GM18907 (cell line): ENCODE measurements around the gene ZBTB12.
"Not testable (repeated sequence)": the region's sequence is repeated elsewhere in the genome, so short reads cannot be mapped to it uniquely, and the experiment has no call there.

Source experiments
- ATAC-seq: cut with Tn5 transposase; IDR thresholded peaks from one replicate; pipeline ENCODE4 v1.9.1; 2021; ENCODE audit warnings: mild to moderate bottlenecking, moderate library complexity; ENCODE audit not compliant: unreplicated experiment

The ZBTB12 gene

DNA sequence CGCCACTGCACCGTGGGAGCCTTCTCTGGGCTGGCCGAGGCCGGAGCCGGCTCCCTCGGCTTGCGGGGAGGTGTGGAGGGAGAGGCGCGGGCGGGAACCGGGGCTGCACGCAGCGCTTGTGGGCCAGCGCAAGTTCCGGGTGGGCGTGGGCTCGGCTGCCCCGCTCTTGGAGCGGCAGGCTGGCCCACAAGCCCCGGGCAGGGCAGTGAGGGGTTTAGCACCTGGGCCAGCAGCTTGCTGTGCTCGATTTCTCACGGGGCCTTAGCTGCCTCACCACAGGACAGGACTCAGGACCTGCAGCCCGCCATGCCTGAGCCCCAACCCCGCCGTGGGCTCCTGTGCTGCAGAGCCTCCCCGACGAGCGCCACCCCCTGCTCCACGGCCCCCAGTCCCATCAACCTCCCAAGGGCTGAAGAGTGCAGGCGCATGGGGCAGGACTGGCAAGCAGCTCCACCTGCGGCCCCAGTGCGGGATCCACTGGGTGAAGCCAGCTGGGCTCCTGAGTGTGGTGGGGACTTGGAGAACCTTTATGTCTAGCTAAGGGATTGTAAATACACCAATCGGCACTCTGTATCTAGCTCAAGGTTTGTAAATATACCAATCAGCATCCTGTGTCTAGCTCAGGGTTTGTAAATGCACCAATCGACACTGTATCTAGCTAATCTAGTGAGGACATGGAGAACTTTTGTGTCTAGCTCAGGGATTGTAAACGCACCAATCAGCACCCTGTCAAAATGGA is 49.7 kb downstream of the ZBTB12 start:
- not testable (repeated sequence) for ATAC-seq

DNA sequence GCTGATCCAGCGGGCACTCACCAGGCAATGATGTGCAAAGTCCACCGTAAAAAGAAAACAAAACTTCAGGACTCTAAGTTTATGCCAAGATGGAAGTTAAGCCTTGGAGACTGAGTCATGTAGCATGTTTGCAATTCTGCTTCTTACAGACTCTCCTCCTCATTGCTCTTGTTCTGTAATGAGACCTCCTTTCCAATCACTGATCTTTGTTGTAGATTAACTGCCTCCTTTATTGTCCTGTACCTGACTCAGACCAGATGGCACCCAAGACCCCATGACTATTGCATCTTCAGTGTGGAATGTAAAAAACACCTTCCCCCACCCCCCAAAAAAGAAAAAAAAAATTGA is 50.4 kb downstream of the ZBTB12 start:
- ATAC-seq, result no peak

DNA sequence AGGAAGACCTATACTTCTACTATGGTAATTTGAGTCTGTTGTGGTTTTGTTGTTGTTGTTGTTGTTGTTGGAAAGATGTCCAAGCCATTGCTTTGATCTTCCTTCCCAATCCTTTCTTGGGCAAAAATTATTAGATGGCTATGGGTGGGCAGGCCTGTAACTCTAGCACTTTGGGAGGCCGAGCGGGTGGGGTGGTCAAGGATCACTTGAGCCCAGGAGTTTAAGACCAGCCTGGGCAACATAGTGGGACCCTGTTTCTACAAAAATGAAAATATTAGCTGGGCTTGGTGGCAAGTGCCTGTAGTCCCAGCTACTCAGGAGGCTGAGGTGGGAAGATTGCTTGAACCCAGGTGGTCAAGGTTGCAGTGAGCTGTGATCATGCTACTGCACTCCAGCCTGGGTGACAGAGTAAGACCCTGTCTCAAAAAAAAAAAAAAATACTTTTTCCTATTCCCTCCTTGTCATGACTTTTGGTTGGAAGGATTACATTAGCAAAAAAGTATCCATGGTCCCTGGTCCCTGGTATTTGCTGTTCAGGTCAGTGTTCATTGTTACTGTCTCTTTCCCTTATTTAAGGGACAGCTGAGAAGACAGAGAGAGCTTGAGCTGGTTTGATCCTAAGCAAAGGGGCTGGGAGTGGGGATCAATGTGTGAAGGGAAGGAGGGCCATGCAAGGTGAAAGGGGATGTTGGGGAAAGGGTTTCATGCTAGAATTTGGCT is 51.0 kb downstream of the ZBTB12 start:
- no peak for ATAC-seq
